ENCODE results near the gene JHY. TPM values are rescaled to one million over a fixed set of nuclear protein-coding genes. Genes with fewer than 3 reads are reported as not detected.

JHY gene
- total RNA-seq, 1 donor from 2014 or later: 11.1 TPM

Other genes with a start within 250 kb of the JHY start
- 31.5 TPM for gene UBASH3B, start 227.0 kb upstream of the JHY start, total RNA-seq
- 1.1 TPM for gene CRTAM, start 44.3 kb upstream of the JHY start, total RNA-seq
- gene BSX, start 99.1 kb downstream of the JHY start, total RNA-seq: not detected
- gene HSPA8, start 179.4 kb downstream of the JHY start, total RNA-seq: 1,206 TPM

Measured in ureter (tissue), 1 donor.